EH (cell line): ENCODE results near the gene KCNMA1.

Source experiments
- DNase-seq: peaks from one replicate; pipeline ENCODE4 v3.0.0-alpha.2; 2015; ENCODE audit warnings: low read depth

The KCNMA1 gene

GRCh38 chr10:77485847-77486246 lies 151.8 kb downstream of the KCNMA1 start:
- DNase-seq: no peak

GRCh38 chr10:77482072-77482471 lies 155.5 kb downstream of the KCNMA1 start:
- no peak for DNase-seq

DNA sequence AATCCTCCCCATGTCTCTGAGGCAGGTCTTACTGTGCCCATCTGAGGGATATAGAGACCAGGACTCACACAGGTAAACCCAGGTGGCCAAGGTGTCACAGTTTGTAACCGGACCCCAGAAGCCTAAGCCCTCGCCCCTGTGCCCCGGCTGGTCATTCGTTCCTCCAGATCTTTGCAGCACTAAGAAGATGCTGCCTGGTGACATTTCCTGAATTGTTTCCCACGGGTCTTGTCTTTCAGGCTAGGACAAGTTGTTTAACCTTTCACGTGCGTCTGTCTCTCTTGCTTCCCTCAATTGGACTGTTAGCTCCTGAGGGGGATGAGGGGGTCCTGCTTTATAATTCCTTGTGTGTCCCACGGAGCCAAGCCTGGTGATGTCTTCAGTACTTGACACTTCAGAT lies 158.0 kb downstream of the KCNMA1 start:
- DNase-seq: peak; percentile 46

GRCh38 chr10:77478962-77479359 lies 158.6 kb downstream of the KCNMA1 start:
- DNase-seq: no peak

- DNase-seq: peak; percentile 92
These were observed 159.2 kb downstream of the KCNMA1 start for GRCh38 chr10:77478247-77478961.

- no peak for DNase-seq
These were observed 162.1 kb downstream of the KCNMA1 start for GRCh38 chr10:77475522-77475921.

DNA sequence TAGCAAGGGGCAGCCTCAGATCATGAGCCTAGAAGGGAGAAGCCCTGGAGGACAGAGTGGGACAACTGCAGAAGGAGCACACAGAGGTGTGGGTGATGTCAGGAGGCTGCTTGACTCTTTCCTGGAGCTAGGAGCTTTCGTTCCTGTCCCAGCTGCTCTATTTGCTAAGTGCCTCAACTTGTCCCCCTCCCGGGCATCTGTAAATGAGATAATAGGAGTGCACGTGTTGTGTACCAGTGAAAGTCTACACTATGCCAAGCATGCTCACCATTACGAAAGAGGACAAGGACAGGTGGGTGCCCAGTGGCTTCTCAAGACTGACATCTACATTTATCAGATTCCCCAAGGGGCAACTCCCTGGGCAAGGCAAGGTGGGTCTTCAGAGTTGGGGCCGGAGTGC lies 162.7 kb downstream of the KCNMA1 start:
- no peak for DNase-seq

DNA sequence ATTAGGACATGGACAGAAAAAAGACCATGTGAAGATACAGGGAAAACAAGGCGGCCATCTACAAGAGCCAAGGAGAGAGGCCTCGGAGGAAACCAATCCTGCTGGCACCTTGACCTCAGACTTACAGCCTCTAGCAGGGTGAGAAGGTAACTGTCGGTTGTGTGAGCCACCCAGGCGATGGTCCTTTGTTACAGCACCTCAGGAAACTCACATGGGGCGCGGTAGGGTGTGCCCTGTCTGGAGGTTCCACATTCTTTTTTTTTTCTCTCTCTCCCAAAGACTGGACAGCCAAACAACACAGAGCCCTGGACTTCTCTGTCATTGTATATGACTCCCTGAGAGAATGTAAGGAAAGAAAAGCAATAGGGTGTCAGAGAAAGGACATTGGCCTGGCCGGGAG lies 163.2 kb downstream of the KCNMA1 start:
- no peak for DNase-seq

- DNase-seq: no peak
These were observed 165.5 kb downstream of the KCNMA1 start for GRCh38 chr10:77472146-77472545.

DNA sequence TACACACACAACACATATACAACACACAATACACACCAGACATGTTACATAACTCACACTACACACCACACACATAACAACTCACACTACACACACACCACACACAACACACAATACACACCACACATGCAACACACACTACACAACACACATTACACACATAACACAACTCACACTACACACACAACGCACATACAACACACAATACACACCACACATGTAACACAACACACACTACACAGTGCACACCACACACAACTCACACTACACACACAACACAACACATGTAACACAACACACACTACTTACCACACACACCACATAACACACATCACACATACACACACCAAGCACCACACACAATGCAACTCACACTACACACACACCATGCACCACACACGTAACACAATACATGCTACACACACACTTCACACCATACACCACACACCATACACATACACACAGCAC lies 166.5 kb downstream of the KCNMA1 start:
- no peak for DNase-seq

- no peak for DNase-seq
These were observed 170.1 kb downstream of the KCNMA1 start for GRCh38 chr10:77467422-77467963.

DNA sequence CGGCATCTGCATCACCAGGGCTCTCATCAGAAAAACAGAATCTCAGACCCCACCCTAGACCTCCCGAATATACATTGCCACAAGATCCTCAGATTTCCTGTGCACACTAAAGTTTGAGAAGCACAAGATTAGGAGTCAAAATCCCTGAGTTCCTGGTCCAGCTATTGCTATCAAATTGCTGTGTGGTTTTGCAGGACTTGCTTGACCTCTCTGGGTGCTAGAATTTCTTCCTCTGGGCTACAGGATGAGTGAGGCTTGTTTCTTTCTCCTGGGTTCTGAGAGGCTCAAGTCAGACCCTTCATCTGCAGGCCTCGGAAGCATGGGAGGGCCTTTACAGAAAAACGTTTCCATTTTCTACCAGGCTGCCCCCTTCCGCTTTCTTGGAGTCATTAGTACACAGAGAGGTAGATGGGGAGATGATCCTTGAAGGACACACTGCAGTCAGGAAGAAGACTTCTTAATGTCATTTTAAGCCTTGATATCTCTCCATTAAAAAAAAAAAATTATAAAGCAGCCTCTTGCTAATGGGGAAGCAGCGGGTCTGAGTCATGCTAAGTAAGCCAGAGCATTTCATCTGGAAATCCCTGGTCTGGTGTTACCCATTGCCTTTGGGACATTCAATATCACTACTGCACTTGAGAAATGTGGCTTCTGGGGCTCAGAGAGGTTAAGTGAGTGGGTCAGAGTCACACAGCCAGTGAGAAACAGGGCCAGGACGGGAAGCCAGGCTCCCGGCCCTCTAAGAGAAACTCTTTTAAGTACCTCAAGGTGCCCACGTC lies 173.5 kb downstream of the KCNMA1 start:
- peak; percentile 46 for DNase-seq

- DNase-seq: no peak
These were observed 174.1 kb downstream of the KCNMA1 start for GRCh38 chr10:77463499-77463898.

DNA sequence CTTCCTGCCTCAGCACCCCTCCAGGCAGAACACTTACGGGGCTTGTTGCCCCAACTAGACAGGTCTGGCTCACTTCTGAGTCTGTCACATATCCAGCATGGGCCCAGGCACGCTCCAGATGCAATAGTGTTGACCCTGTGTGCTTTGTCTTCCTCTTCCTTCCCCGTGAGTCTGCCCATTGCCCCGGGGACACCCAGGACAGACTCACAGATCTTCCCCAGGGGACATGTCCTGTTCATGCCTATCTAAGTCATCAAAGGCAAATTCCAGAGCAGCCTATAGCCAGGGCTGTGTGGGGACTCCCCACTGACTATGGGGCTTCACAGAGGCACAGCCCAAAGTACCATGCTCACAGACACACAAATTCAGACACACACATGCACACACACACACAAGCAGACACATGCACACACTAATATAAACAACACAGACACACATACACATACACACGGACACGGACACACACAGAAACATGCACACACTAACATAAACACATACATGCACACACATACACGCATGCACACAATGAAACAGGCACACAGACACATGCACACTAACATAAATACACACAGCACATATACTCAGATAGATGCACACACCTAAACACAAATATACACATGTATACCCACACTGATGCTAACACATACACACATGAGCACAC lies 175.8 kb downstream of the KCNMA1 start:
- DNase-seq: no peak

DNA sequence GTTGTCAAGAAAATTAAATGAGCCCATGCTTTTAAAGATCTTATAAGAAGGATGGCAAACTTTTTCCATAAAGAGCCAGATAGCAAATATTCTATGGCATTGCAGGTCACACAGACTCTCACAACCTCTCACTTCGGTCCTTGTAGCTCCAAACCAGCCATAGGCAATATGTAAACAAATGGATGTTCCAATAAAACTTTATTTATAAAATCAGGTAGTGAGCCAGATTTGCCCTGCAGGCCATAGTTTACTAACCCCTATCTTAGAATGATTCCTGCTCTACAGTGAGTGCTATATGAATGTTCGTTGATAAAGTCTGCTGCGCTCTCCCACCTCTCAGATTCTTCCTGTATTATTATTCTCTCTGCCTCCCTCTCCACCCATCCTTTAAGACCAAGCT lies 177.7 kb downstream of the KCNMA1 start:
- DNase-seq: no peak

GRCh38 chr10:77458986-77459590 lies 178.5 kb downstream of the KCNMA1 start:
- DNase-seq: peak; percentile 43

DNA sequence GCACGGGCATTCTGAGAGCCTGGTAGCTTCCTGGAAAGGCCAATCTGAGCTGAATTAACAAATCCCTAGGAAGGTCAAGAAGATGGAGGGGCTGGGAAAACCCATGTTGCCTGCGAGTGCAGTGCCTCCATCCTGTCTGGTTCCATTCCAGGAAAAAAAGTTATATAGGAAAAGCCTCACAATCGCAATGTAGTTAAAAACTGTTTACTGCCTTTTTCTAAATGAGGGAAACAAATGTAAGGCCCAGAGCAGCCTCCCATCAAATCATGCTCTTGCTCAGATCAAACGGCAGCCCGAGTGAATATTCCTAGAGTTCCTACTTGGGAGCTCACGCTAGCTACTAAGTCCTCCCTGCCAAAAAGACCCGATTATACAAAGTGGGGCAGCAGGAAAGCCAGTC lies 179.9 kb downstream of the KCNMA1 start:
- no peak for DNase-seq

GRCh38 chr10:77457266-77457665 lies 180.3 kb downstream of the KCNMA1 start:
- DNase-seq: no peak

DNA sequence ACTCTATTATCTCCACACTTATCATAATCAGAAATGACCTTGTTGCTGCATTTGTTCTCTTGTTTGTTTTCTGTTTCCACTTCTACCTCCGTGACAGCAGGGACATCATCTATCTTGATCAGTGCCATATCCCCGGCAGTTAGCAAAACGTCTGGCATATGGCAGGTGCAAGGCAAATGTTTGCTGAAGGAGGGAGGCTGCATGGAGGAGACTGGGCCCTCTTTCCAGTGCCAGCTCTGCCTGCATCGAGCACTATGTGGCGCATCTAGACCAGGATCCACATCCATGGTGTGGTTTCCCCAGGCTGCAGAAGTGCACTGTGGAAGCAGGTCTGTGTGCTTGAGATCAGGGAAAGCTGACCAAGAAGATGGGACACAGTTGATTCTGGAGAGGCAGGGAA lies 181.2 kb downstream of the KCNMA1 start:
- no peak for DNase-seq

DNA sequence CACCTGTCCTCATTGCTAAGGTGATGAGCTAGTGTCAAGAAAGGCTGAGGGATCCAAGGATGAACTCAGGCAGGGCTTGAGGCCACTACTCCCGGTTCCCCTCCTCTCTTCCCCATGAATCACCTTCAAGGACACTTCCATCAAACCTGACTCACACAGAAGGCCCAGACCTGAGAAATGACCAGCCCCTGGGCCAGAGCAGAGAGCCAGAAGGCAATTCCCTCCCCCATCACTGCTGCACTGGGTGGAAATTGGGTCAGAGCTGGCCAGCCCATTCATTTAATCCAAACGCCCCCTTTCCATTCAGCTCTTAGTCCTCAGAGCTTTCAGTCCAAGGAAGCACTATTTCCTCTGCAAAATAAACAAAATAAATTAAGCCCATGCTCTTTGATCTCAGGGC lies 182.0 kb downstream of the KCNMA1 start:
- DNase-seq: peak; percentile 35

GRCh38 chr10:77452952-77453564 lies 184.6 kb downstream of the KCNMA1 start:
- no peak for DNase-seq

DNA sequence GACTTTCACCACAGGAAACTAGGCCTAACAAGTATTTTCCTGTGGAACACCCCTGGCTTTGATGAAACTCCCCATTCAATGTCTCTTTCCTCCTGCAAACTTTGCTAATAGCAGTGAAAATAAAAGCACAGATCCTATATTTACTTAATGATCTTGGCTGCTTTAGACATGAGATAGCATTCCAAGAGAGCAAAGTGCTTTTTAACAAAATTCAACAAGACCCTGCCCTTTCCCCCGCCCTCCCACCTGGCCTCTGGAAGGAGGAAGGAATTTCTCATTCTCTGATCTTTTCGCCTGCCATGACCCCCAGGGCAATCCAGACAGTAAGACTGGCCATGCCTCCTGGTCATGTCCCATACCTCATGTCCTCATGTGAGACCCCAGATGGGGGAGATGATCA lies 185.7 kb downstream of the KCNMA1 start:
- DNase-seq: no peak
